Uterus (tissue), 4 donors: ENCODE measurements around the gene NADSYN1. TPM values are rescaled to one million over a fixed set of nuclear protein-coding genes. Genes with fewer than 3 reads are reported as not detected.

Experiments
- DNase-seq, 2 donors: peaks; one replicate each; pipeline ENCODE4 v3.0.0-alpha.2; 2019 to 2020
- H3K27ac ChIP-seq, 2 donors: fragments of 200-600 bp; sonication (generic); 1 replicate in 1 of 2; 2 replicates in 1 of 2; pipeline ENCODE4 v1.5.1; 2016 to 2018
- H3K27me3 ChIP-seq, 2 donors: fragments of 200-600 bp; sonication (generic); one replicate each; pipeline ENCODE4 v1.5.1; 2018 to 2019; ENCODE audit warnings: control low read depth in 1 of 2
- H3K36me3 ChIP-seq, 2 donors: fragments of 200-600 bp; sonication (generic); one replicate each; pipeline ENCODE4 v1.5.1; 2019; ENCODE audit warnings: control low read depth in 1 of 2
- H3K4me1 ChIP-seq, 2 donors: fragments of 200-600 bp; sonication (generic); one replicate each; pipeline ENCODE4 v1.5.1; 2018 to 2019; ENCODE audit warnings: control low read depth in 1 of 2
- H3K4me3 ChIP-seq, 2 donors: fragments of 200-600 bp; sonication (generic); 1 replicate in 1 of 2; 2 replicates in 1 of 2; pipeline ENCODE4 v1.5.1; 2018 to 2019; ENCODE audit warnings: mild to moderate bottlenecking in 1 of 2
- H3K9me3 ChIP-seq, 2 donors: fragments of 200-600 bp; sonication (generic); one replicate each; pipeline ENCODE4 v1.5.1; 2019; ENCODE audit warnings: control low read depth in 1 of 2
- POLR2A ChIP-seq, 2 donors: fragments of 450-650 bp; IDR thresholded peaks; one replicate each; pipeline ENCODE4 v1.6.1; 2016; ENCODE audit warnings: antibody characterized with exemption in 2 of 2, mild to moderate bottlenecking in 1 of 2, moderate library complexity in 1 of 2
- intact Hi-C: fragments of 100-400 bp; cut with DNase I; formaldehyde crosslinking; loops from one replicate; pipeline ENCODE4 v1.15.1; 2023; ENCODE audit warnings: low total_unique reads
- total RNA-seq, 4 donors: library from RNA; depleted of rRNA in 3 of 4; stranded (reverse); fragments of >200 nt in 3 of 4; gene quantifications; one replicate each; pipeline versions ENCODE4 v1.1.0 to v1.2.4, GENCODE V29; 2014 to 2023
- TF ChIP-seq, protein P1 (sequence below), 4 experiments: fragments of 200-600 bp in 2 of 4; fragments of 450-650 bp in 2 of 4; sonication (generic) in 2 of 4; IDR thresholded peaks; one replicate each; pipeline ENCODE4 v1.5.1; 2016 to 2019; ENCODE audit warnings: antibody characterized with exemption in 4 of 4, mild to moderate bottlenecking in 2 of 4, moderate library complexity in 1 of 4
- donor health status: DM: yes; HTN: yes; CAD: no.

The NADSYN1 gene
- total RNA-seq, 4 donors from 2014 or later, result 20.0 to 73.0 (median 32.8) TPM

DNA sequence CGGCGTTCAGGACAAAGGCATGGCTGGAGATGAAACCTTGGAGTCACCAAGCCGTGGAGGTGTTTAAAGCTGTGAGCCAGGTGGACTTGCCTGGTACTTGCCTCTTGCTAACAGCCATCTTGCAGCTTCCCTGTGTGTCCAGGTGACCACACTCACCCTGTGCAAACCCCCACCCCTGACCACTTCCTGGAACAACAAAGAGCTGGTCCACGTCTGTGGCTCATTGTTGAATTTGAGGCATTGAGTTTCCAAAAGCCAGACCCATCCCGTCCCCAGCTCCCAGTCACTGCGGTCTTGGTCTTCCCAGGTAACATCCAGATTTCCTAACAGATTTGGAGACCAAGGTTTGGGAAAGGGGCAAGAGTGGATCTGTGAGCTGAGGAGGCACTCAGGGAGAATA is 23.3 kb upstream of the NADSYN1 start:
- H3K4me1 ChIP-seq, result no peaks in the 10 kb centered on the region
- H3K9me3 ChIP-seq, result no peaks in the 10 kb centered on the region
- no peak overlapping the region for H3K4me3 ChIP-seq
- H3K27ac ChIP-seq, result no peak overlapping the region
- no peaks in the 10 kb centered on the region for H3K27me3 ChIP-seq
- no peaks in the 10 kb centered on the region for H3K36me3 ChIP-seq
- TF ChIP-seq POLR2A (IDR thresholded peaks at IDR 0.05), result no peak
- TF ChIP-seq, protein P1, sequence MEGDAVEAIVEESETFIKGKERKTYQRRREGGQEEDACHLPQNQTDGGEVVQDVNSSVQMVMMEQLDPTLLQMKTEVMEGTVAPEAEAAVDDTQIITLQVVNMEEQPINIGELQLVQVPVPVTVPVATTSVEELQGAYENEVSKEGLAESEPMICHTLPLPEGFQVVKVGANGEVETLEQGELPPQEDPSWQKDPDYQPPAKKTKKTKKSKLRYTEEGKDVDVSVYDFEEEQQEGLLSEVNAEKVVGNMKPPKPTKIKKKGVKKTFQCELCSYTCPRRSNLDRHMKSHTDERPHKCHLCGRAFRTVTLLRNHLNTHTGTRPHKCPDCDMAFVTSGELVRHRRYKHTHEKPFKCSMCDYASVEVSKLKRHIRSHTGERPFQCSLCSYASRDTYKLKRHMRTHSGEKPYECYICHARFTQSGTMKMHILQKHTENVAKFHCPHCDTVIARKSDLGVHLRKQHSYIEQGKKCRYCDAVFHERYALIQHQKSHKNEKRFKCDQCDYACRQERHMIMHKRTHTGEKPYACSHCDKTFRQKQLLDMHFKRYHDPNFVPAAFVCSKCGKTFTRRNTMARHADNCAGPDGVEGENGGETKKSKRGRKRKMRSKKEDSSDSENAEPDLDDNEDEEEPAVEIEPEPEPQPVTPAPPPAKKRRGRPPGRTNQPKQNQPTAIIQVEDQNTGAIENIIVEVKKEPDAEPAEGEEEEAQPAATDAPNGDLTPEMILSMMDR (IDR thresholded peaks at IDR 0.05), result no peak
- intact Hi-C loops, result no loop called here
- no peak for DNase-seq

DNA sequence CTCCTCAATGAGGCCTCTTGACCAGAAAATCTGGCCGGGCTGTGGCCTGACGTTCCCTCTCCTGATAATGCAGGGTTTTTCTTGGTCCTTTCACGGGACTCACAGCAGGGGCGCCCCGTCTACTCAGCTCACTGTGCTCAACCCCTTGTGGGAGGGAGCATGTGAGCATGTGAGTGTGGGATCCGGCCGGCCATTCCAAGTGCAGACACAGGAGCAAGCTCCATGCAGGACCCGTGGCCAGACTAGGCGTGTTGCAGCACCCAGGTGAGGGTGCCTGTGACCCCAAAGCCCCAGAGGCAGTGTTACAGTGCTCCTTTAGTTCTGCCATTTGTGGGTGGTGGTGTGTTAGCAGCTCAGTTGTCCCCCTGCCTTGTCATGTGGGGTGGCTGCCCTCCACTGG is 22.8 kb upstream of the NADSYN1 start:
- no peak overlapping the region for H3K4me3 ChIP-seq
- no peaks in the 10 kb centered on the region for H3K36me3 ChIP-seq
- H3K27ac ChIP-seq, result no peak overlapping the region
- intact Hi-C loops, result no loop called here
- TF ChIP-seq, protein P1 (IDR thresholded peaks at IDR 0.05), result no peak
- TF ChIP-seq POLR2A (IDR thresholded peaks at IDR 0.05), result no peak
- no peaks in the 10 kb centered on the region for H3K27me3 ChIP-seq
- no peaks in the 10 kb centered on the region for H3K4me1 ChIP-seq
- DNase-seq, result no peak
- no peaks in the 10 kb centered on the region for H3K9me3 ChIP-seq

DNA sequence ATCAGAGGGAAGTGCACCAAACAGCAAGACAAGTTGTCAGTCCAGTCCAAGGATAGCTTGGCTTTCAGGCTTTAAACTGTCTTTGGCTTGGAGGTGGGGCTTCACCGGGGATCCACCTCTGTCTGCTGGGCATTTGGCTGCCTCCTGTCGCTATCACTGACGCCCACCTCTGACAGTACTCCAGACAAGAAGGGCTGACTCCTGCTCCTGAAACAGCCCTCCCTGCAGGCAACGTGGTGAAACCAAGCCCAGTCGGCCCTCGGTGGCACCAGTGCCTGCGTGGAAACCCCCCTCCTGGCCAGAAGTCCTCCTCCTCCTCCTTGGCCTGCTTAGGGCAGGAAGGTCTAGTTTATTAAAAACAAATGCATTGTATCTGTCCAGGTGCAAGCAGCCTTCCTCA is 21.7 kb upstream of the NADSYN1 start:
- H3K36me3 ChIP-seq, result no peaks in the 10 kb centered on the region
- no peak for DNase-seq
- no peaks in the 10 kb centered on the region for H3K4me1 ChIP-seq
- TF ChIP-seq, protein P1 (IDR thresholded peaks at IDR 0.05), result no peak
- TF ChIP-seq POLR2A (IDR thresholded peaks at IDR 0.05), result no peak
- no peaks in the 10 kb centered on the region for H3K9me3 ChIP-seq
- no peak overlapping the region for H3K27ac ChIP-seq
- H3K4me3 ChIP-seq, result no peak overlapping the region
- intact Hi-C loops, result no loop called here
- H3K27me3 ChIP-seq, result no peaks in the 10 kb centered on the region

DNA sequence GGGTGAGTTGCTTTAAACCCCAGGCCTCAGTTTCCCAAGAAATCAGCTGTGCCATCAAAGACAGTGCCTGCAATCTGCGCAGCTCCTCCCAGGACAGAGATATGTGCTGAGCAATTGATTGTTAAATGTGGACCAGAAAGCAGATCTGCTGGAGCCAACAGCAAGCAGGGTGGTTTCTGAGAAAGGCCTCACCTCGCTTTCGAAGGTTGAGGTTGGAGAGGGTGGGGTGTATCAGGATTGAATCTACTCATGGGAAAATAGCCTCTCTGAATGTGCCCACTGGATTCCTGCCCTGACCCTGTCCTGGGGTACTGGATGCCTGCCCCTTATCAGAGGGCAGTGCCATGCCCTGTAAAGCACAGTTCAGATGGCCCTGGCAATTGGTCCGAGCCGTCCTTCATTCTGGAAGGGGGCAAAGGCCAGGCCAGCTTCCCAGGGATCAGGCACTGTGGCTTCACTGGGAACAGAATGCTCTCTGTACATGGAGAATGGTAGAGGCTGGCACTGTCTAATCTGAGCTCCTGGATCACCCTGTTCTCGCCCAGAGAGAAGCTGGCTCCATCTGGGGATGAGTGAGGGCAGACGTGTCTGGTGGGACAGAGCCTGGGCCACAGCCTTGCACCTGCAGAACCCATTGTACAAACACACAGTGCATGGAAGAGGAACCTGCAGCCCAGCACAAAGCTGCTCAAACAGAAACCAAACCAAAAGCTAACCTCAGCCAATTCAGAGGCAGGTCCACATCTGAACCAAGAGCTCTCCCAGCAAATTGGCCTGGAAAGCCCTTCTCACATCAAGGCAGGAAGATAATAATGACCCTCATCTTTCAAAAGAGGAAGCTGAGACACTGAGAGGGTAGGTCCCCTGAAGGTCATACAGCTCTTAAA is 20.0 kb upstream of the NADSYN1 start:
- Histone ChIP-seq H3K36me3 (no peaks in the 10 kb centered on the region), H3K9me3 (no peaks in the 10 kb centered on the region), H3K27ac (no peak overlapping the region), H3K4me1 (no peaks in the 10 kb centered on the region), H3K4me3 (no peak overlapping the region), H3K27me3 (no peaks in the 10 kb centered on the region)
- DNase-seq, result no peak
- no peak for TF ChIP-seq POLR2A (IDR thresholded peaks at IDR 0.05)
- TF ChIP-seq, protein P1 (IDR thresholded peaks at IDR 0.05), result no peak
- intact Hi-C loops, result no loop called here

DNA sequence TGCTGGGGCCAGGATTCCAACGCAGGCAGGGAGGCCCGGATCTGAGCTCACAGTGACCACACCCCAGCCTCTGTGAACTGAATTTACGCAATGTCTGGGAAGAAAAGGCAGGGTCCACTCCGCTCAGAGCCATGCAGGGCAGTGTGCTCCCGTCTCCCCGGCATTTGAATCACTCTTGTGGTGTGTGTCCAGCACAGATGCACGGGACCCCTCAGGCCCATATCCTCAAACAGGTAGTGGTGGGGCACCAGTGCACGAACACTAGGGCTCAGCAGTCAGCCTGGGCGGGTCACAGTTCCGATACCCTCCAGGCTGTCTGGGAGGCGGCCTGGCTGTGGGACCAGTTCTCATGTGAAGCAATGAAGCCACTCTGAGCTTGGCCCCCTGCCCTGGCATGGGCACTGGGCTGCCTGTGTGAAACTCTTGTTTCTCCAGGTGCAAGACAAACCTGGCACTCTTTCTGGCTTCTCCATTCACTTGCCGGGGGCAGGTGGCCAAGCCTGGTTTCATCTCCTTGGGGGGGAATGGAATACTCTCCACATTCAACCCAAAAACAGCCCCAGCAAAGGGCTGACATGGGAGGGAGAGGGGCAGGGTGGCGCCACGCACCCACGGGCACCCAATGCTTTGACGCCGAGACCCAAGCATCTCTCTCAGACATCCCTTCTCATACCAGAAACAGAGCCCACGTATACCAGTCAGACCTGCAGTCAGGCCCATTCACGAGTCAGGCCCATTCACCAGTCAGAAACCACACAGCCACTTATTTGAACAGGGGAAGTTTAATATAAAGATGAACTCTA is 19.2 kb upstream of the NADSYN1 start:
- DNase-seq, result no peak
- no peak overlapping the region for H3K4me3 ChIP-seq
- H3K36me3 ChIP-seq, result no peaks in the 10 kb centered on the region
- no peaks in the 10 kb centered on the region for H3K9me3 ChIP-seq
- intact Hi-C loops, result no loop called here
- no peak for TF ChIP-seq POLR2A (IDR thresholded peaks at IDR 0.05)
- TF ChIP-seq, protein P1 (IDR thresholded peaks at IDR 0.05), result no peak
- H3K4me1 ChIP-seq, result no peaks in the 10 kb centered on the region
- H3K27ac ChIP-seq, result no peak overlapping the region
- no peaks in the 10 kb centered on the region for H3K27me3 ChIP-seq
